K562 treated with DMSO at 1 percent for 4 hours (cell line): ENCODE measurements around the gene ACYP2. TPM values are rescaled to one million over a fixed set of nuclear protein-coding genes. Genes with fewer than 3 reads are reported as not detected.

Experiments used
- total RNA-seq: library from RNA; unstranded; fragments of 300-600 nt; gene quantifications from 2 replicates; pipeline ENCODE4 v1.2.3, GENCODE V29; 2022; ENCODE audit not compliant: insufficient read depth

Gene ACYP2
- 4.9 and 9.8 TPM in 2 replicates for total RNA-seq

GRCh38 chr2:54115284-54116137 lies at the start of gene ACYP2:
ACYP2 (plus strand) TSS chr2:54115615.

DNA sequence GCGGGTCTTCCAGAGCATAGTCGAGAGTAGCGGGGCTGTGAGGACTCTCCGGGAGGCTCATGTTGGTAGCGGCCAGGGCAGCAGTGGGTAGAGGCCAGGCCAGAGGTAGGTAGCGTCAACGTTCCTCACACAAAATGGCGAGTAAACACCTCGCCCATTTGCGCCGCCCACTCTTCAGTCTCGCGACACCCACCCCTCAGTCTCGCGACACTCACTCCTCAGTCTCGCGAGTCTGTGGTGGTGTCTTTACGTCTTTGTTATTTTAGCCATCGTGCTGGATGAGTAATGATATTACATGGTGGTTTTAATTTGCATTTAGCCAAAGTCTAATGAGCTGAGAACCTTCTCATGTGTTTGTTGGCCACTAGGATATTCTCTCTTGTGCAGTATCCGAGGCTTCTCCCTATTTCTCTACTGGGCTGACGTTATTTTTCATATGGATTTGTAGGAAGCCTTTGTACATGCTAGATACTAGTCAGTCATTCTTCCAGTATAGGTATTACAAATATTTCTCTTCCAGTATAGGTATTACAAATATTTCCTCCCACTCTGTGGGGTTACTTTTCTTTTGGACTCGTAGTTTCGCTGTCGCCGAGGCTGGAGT lies 140.8 kb downstream of the ACYP2 start, which contains the start of gene TSPYL6:
Gene TSPYL6 (minus strand): TSS at position 139 of the 604 bp plus-strand sequence. CDS start 78 bp downstream, at position 61.

Other genes starting within 250 kb of the ACYP2 start
- 29.9 and 30.3 TPM in 2 replicates for gene PSME4, start 144.6 kb upstream of the ACYP2 start, total RNA-seq
- gene TSPYL6, start 140.6 kb downstream of the ACYP2 start, total RNA-seq, result 2.3 and 4.0 TPM in 2 replicates